ENCODE measurements around the gene PDZD7. TPM values are rescaled to one million over a fixed set of nuclear protein-coding genes. Genes with fewer than 3 reads are reported as not detected.

Gene PDZD7
- total RNA-seq: 0.28 and 1.1 TPM in 2 replicates

GRCh38 chr10:101031128-101031795 lies at the start of gene PDZD7, which contains the start of gene SFXN3:
TSS of gene PDZD7 (minus strand) at chr10:101031129. CDS start at chr10:101030219, 910 bp downstream.
TSS of gene SFXN3 (plus strand) at chr10:101031234. CDS start at chr10:101034695, 3,461 bp downstream.

GRCh38 chr10:101061624-101062231 lies 30.8 kb upstream of the PDZD7 start, which contains the start of gene KAZALD1:
TSS of gene KAZALD1 (plus strand) at chr10:101061989. CDS start at chr10:101062593, 604 bp downstream.

GRCh38 chr10:100999742-101000126 lies 31.2 kb downstream of the PDZD7 start, which contains the start of gene LZTS2:
TSS of gene LZTS2 (plus strand) at chr10:100999808. CDS start at chr10:101002539, 2,731 bp downstream.

GRCh38 chr10:100986952-100987684 lies 43.8 kb downstream of the PDZD7 start, which contains the start of the genes MRPL43 and TWNK:
TSS of gene MRPL43 (minus strand) at chr10:100987497. CDS start at chr10:100987443, 54 bp downstream.
TSS of gene TWNK (plus strand) at chr10:100987543. CDS start at chr10:100988211, 668 bp downstream.

GRCh38 chr10:100969187-100970075 lies 61.5 kb downstream of the PDZD7 start, which contains the start of gene SEMA4G:
TSS of gene SEMA4G (plus strand) at chr10:100969504. CDS start at chr10:100972913, 3,409 bp downstream.

Other genes with a start within 250 kb of the PDZD7 start
- gene SLF2, start 118.2 kb downstream of the PDZD7 start, total RNA-seq: 20.6 and 22.8 TPM in 2 replicates
- 0.43 and 0.92 TPM in 2 replicates for gene SEMA4G, start 61.6 kb downstream of the PDZD7 start, total RNA-seq
- gene MRPL43, start 43.6 kb downstream of the PDZD7 start, total RNA-seq: 50.1 and 50.5 TPM in 2 replicates
- gene TWNK, start 43.6 kb downstream of the PDZD7 start, total RNA-seq: 4.0 and 4.1 TPM in 2 replicates
- 43.4 and 87.9 TPM in 2 replicates for gene LZTS2, start 31.3 kb downstream of the PDZD7 start, total RNA-seq
- gene SFXN3, start 105 bp upstream of the PDZD7 start, total RNA-seq: 39.5 and 39.8 TPM in 2 replicates
- 18.2 and 30.3 TPM in 2 replicates for gene KAZALD1, start 30.9 kb upstream of the PDZD7 start, total RNA-seq
- gene TLX1, start 100.2 kb upstream of the PDZD7 start, total RNA-seq: not detected in 2 replicates
- gene LBX1, start 198.3 kb upstream of the PDZD7 start, total RNA-seq: not detected in 2 replicates